Measurements from ENCODE around the gene MGAT3. TPM values are rescaled to one million over a fixed set of nuclear protein-coding genes. Genes with fewer than 3 reads are reported as not detected.
"Not testable (repeated sequence)": the region's sequence is repeated elsewhere in the genome, so short reads cannot be mapped to it uniquely, and the experiment has no call there.

The MGAT3 gene, protein sequence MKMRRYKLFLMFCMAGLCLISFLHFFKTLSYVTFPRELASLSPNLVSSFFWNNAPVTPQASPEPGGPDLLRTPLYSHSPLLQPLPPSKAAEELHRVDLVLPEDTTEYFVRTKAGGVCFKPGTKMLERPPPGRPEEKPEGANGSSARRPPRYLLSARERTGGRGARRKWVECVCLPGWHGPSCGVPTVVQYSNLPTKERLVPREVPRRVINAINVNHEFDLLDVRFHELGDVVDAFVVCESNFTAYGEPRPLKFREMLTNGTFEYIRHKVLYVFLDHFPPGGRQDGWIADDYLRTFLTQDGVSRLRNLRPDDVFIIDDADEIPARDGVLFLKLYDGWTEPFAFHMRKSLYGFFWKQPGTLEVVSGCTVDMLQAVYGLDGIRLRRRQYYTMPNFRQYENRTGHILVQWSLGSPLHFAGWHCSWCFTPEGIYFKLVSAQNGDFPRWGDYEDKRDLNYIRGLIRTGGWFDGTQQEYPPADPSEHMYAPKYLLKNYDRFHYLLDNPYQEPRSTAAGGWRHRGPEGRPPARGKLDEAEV
- 0.44 TPM for total RNA-seq

DNA sequence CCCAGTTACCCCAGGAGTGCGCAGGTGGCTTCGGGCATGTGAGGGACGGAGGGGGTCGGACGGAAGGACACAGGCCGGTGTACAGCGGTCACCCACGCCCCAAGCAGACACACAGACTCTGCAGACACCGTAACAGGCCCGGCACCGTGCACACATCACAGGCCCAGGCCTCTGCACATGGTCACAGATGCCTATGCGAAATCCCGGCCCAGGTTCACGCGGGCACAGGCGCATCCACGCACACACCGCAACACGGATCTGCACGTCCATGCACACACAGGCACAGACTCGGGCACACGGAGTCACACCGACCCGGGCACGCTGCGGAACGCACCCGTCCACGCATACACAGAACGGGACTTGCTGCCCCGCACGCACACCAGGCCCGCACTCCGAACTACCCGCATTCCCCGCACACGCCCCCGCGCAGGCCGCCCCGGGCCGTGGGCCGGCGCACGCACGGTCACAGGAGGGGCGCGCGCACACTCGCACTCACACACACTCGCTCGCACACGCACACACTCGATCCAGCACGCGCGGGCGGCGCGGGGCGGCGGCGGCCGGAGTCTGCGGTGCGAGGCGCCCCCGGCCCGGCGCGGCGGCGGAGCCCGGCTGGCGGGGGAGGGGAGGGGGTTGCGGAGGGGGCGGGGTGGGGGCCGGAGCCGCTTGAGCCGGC, at the start of gene MGAT3:
MGAT3 (plus strand) TSS at position 491 of the 676 bp plus-strand sequence. CDS start 30,336 bp downstream, outside the sequence.
- ATAC-seq = peak; percentile 15

- ATAC-seq = peak; percentile 75
Measured at GRCh38 chr22:39408173-39408572, 48.6 kb upstream of the MGAT3 start.

DNA sequence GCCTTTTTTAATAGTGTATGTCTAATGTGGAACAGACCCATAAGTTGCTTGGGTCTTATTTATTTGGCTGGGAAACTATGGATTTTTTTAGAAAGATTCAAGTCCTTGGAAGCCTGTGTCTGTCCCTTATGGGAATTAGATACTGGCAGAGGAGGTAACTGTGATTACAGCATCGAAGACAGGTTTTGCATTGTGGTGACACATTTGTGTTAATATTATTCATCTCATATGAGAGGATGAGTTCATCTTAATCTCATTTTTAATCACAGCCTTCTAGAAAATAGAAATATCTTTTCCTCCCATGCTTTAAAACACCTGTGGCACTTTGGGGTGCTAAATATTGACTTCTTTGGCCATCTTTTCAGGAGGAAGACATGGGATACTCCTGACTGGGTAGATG, 48.0 kb upstream of the MGAT3 start:
- peak; percentile 47 for ATAC-seq

DNA sequence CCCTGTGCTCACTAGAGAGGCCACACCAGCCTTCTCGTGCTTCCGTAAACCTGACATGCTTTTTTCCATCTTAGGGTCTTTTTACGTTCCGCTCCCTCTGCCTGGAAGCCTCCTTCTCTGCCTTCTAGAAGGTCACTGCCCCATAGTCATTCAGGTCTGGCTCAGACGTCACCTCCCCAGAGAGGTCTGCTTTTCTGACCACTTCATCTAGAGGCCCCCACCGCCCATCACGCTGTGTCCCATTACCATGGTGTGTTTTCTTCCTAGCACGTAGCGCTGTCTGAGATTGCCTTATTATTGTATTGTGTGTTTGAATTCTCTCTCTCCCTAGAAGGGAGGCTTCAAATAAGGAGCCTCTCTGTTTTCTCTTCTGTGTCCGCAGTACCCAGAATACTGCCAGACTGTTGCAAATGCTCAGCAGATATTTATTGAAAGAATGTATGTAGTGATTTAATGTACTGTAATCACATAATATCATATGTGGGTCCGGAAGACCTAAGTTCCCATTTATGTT, 47.2 kb upstream of the MGAT3 start:
- ATAC-seq = no peak

DNA sequence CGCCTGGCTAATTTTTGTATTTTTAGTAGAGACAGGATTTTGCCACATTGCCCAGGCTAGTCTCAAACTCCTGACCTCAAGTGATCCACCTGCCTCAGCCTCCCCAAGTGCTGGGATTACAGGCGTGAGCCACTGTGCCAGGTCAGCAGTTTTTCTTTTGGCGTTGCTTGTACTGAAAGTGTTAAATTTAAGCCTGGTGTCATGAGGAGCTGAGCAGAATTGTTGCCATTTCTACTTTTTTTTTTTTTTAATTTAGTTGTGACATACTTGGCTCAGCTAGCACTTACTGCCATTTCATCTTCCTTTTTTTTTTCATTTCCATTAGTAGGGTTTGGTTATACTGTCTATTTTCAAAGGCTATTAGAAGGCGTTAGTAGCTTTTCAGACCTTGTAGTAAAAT, 46.5 kb upstream of the MGAT3 start:
- ATAC-seq = no peak

- ATAC-seq = not testable (repeated sequence)
Measured at GRCh38 chr22:39411828-39412365, 44.9 kb upstream of the MGAT3 start.

- ATAC-seq = not testable (repeated sequence)
Measured at GRCh38 chr22:39413204-39413603, 43.6 kb upstream of the MGAT3 start.

GRCh38 chr22:39414377-39414776, 42.4 kb upstream of the MGAT3 start:
- peak; percentile 90 for ATAC-seq

- ATAC-seq = no peak
Measured at GRCh38 chr22:39414886-39415285, 41.9 kb upstream of the MGAT3 start.

GRCh38 chr22:39415506-39415905, 41.3 kb upstream of the MGAT3 start:
- no peak for ATAC-seq

DNA sequence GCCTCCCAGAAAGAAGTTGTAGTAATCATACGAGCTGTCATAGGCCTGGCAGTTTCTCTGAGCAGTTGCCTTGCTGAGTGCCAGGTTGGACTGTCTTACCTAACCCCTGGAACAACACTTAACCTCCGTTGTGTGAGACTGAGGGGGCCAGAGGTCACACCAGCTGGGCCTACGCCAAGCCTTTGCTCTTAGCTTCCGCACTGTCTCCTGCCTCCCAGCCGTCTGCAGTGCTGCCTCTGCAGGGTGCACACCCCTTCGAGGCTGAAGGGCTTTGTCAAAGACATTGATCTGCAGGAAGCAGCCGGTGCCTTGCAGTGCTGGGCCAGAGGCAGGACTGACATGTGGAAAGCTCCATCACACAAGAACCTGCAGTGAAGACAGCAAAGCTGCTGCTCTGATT, 40.5 kb upstream of the MGAT3 start:
- ATAC-seq = no peak

- ATAC-seq = no peak
Measured at GRCh38 chr22:39417641-39418040, 39.2 kb upstream of the MGAT3 start.

GRCh38 chr22:39418696-39419095, 38.1 kb upstream of the MGAT3 start:
- ATAC-seq = no peak

DNA sequence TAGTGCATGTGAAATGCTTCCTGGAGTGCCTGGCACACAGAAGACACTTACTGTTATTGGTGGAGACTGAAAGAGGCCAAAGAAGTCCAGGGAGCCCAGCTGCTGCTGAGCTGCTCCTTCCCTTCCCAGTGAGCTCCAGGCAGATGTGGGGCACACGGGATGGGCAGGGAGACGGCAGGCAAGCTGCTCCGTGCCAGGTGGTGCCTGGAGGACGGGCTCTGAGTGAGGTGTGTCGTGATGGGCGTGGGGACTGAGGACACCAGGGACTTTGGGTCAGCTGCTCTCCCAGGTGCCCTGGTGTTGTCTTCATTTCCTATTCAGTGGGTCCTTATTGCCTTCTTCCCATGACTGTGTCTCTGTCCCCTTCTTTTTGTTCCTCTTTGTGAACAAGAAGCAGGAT, 37.7 kb upstream of the MGAT3 start:
- no peak for ATAC-seq

GRCh38 chr22:39419911-39420310, 36.9 kb upstream of the MGAT3 start:
- no peak for ATAC-seq

DNA sequence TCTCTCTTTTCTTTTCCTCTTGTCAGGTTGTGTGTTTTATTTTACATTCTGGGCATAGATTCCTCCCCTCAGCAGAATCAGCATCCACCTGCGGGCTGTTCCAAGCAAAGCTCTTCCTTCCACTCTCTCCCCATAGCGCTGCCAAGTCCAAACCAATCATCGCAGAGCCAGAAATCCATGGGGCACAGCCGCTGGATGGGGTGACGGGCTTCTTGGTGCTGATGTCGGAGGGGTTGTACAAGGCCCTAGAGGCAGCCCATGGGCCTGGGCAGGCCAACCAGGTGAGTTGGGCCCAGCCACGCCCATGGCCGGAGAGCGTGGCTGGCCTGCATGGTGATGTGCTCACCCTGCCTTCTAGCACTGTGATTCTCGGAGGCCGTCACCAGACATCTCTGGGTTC, 35.1 kb upstream of the MGAT3 start:
- ATAC-seq = no peak

DNA sequence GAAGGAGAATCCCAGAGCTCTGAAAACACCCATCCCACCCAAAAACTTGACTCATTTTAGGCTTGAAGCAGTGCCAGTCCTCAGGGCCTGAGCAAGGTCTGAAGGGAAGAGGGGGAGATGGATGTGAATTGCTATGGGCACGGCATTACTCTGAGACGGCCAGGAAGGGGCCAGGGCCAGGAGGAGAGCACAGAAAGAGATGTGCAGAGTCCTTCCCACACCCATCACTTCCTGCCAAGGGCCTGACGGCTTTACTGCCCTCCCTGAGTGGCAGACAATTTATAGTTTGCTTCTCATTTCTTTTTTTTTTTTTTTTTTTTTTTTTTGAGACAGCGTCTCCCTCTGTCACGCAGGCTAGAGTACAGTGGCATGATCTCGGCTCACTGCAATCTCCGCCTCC, 34.7 kb upstream of the MGAT3 start:
- ATAC-seq = no peak

DNA sequence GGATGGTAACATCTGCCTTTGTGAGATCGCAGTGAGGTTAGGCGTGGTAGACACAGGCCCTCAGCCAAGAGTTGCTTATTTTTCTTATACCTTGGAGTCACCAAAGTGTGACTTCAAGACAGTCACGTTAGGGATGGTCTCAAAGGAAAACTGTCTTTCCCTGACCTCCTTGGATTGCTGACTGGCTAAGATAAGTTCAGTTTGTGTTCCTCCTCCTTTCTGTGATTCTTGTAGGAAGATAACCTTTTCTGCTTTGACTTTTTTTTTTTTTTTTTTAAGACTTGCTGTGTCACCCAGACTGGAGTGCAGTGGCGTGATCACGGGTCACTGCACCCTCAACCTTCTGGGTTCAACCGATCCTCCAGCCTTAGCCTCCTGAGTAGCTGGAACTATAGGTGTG, 34.1 kb upstream of the MGAT3 start:
- ATAC-seq = no peak

DNA sequence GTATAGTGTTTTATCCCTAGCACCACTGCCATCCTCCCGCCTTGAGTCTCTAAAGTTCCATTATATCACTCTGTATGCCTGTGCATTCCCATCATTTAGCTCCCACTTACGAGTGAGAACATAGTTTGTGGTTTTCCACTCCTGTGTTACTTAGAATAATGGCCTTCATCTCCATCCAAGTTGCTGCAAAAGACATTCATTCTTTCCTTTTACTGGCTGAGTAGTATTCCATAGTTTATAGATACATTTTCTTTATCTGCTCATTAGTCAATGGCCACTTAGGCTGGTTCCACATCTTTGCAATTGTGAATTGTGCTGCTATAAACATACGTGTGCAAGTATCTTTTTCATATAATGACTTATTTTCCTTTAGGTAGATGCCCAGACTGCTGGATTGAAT, 32.8 kb upstream of the MGAT3 start:
- no peak for ATAC-seq

GRCh38 chr22:39426380-39427043, 30.3 kb upstream of the MGAT3 start:
- ATAC-seq = no peak

DNA sequence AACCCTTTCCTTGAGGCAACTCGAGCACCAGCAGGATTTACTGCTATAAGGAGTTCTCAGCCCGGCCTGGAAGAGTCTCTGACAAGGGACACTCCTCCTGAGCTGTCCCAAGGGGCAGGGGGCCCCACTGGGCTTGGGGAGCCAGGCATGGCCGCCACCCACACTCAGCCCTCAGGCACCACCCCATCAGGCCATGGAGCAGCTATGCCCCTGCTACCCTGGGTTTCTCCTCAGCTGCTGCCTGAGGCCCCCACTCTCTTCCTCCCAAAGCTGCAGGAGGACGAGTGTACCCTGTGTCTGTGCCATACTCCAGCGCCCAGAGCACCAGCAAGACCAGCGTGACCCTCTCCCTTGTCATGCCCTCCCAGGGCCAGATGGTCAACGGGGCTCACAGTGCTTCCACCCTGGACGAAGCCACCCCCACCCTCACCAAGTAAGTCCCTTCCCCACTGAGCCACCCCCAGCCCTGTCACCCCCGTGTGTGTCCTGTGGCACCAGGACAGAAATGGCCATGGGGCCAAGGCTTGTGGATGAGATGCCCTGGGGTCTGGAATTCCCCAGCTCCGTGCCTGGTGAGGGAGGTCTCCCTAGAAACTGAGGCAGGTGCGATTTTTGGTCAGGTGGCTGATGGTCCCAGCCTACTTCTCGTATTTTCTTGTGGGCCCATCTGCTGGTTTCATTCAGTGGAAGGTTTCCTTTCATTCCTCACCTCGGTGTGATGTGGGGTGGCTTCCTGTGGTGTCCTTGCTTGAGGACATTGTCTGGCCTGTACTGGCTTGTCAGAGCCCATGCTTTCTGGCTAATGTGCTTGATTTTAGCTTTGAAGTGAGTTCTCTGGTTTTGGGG, 28.8 kb upstream of the MGAT3 start:
- ATAC-seq = no peak

DNA sequence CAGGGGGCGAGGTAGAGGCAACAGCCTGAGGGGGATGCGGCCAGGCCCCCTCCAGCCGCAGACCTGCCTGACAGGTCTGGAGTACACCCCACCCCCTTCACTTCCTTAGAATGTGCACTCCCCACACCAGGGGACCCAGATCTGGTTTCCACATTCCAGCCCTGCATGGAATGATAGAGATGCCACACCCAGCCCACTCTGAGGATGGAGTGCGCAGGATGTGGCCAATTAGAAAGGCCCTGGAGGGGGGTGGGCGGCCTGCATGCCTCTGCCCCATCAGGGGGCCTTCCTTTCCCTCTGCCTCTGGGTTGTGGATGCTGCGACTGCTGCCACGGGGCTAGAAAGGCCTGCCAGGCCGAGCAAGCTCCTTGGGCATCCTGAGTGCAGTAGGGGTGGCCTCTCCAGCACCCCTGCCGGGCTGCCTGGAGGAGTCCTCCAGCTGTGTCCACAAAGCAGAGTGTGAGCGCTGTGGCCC, 28.2 kb upstream of the MGAT3 start:
- no peak for ATAC-seq
